KOPT-K1 (cell line): Measurements from ENCODE around the gene GRIA2.
"Not testable (repeated sequence)": the region's sequence is repeated elsewhere in the genome, so short reads cannot be mapped to it uniquely, and the experiment has no call there.

Source experiments
- H3K27ac ChIP-seq: fragments of 200-600 bp; sonication (generic); 2 replicates; pipeline ENCODE4 v1.5.1; 2016; ENCODE audit warnings: antibody characterized with exemption, mild to moderate bottlenecking, low read depth, low read length; ENCODE audit not compliant: poor library complexity, severe bottlenecking
- H3K36me3 ChIP-seq: fragments of 200-600 bp; sonication (generic); 2 replicates; pipeline ENCODE4 v1.5.1; 2017; ENCODE audit warnings: antibody characterized with exemption, mild to moderate bottlenecking, low read length, moderate library complexity; ENCODE audit not compliant: insufficient read depth
- H3K9me3 ChIP-seq: fragments of 200-600 bp; sonication (generic); 2 replicates; pipeline ENCODE4 v1.5.1; 2017; ENCODE audit warnings: antibody characterized with exemption, low read length, mild to moderate bottlenecking; ENCODE audit not compliant: insufficient read depth, poor library complexity, severe bottlenecking

GRIA2 gene

DNA sequence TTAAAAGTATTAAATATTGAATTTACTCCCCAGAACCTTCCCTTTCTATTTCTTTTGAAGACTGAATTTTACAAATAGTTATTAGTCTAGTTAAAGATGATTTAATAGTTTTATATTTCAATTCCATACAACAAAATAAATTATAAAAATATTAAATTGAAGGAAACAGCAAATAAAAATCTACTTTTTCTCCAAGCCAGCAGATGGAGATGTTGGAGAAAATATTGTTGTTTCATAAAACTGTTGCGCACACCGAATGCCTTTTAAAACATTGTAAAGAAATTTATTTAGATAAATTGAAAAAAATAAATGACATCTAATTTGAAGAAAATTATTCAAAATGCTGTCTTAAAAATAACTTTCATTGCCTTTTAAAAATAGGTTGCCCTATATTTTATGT lies 5.5 kb downstream of the GRIA2 start:
- Histone ChIP-seq H3K36me3 (no peaks in the 10 kb centered on the region), H3K27ac (no peak overlapping the region), H3K9me3 (no peaks in the 10 kb centered on the region)

DNA sequence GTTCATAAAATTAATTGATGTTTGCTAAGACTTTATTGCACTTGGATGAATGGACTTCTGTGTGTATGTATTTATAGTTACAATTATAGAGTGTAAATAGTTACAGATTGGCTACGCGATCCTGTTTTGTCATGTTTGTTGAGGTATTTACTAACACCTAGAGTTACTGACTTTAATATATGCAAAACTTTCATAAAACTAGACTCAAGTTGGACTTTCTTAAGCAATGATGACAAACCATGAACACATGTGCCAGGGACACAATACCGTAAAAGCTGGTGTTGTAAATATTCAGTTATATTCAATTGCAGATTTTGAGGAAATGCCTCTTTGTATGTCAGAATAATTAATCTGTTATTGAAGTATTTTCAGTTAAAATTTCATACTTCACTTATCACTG lies 6.1 kb downstream of the GRIA2 start:
- no peaks in the 10 kb centered on the region for H3K36me3 ChIP-seq
- no peaks in the 10 kb centered on the region for H3K9me3 ChIP-seq
- no peak overlapping the region for H3K27ac ChIP-seq

DNA sequence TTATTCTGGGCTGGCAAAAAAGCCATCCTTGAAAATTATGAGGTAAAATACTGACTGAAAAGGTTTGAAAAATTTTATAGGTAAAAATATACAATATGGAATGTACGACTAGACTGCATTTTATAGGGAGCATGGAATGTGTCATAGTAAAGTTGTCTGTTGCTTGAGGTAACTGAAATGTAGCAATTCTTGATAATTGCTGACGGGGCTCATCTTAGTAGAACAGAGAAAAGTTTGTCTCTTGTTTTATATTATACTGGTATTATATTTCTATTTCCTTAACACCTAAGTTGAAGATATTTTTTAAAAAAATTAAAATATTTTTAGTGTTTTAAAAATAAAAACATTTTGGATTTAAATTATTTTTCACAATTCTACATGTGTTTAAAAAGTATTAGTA lies 11.0 kb downstream of the GRIA2 start:
- Histone ChIP-seq H3K36me3 (no peaks in the 10 kb centered on the region), H3K27ac (no peak overlapping the region), H3K9me3 (no peaks in the 10 kb centered on the region)

DNA sequence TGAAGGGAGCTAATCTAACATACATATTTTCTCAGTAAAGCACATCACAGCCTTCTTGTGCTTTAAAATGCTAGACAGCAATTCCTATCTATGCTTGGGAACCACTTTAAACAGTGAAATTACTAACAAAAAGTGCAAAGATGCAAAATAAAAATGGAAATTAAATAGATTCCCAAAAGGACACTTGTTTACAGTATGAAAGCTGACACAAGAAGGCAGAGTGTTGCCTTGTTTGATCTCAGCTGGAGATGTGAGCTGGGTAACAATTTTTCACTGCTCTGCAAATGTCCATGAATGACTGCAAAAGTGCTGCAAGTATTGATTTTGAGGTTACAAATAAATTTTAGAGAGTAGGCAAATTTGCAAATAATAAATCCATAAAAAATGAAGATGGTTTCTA lies 22.3 kb downstream of the GRIA2 start:
- Histone ChIP-seq H3K27ac (no peak overlapping the region), H3K9me3 (no peaks in the 10 kb centered on the region), H3K36me3 (no peaks in the 10 kb centered on the region)

DNA sequence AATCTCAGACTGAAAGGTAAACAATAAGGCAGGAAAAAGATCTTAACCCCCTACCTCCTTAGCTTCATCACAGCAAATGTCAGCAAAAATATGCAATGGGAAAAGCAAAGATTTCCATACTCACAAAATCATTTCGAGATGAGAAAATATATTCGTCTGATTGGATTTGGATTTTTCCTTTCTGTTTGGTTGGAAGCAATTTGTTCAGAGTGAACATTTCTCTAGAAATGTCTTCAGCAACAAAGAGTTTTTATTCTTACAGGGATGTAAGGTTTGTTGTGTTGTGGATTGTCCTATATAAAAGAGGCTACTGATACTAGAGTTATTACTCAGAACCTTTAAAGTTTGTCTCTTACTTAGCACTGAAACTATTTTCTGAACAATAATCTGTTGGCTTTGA lies 23.8 kb downstream of the GRIA2 start:
- Histone ChIP-seq H3K36me3 (no peaks in the 10 kb centered on the region), H3K9me3 (no peaks in the 10 kb centered on the region), H3K27ac (no peak overlapping the region)

DNA sequence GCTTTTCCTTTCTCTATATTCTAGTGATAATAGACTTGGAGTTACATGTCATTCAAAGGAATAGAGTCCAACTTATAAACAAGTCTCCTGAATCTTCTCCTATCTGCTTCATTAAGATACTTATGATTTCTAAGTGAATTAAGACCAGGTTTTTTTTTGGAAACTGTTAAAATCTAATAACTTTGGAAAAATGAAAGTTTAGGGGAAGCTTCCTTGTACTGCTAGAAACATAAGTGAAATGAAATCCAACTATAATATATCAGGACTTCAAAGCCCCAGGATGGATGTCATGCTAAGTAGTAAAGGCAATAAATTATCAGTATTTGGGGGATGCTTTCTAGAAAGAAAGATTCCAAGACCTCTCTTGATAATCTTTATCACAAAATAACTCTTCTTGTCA lies 24.8 kb downstream of the GRIA2 start:
- no peaks in the 10 kb centered on the region for H3K9me3 ChIP-seq

DNA sequence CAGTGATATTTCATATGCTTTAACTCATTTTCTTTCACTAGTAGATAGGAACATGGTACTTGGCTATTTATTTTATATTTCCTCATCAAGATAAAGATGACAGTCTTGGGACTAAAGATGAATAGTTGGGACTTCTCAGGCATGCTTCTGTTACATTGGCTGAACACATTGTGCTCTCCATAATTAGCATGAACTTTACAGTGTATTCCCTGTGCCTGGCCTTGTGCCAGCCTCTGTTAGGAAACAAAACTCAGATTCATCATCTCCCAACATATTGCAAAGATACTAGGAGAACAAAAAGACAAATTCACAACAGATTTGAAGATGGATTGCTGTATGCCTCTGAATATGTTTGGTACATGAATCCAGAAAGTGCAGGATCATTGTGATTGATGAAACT lies 26.4 kb downstream of the GRIA2 start:
- Histone ChIP-seq H3K27ac (no peak overlapping the region), H3K9me3 (no peaks in the 10 kb centered on the region), H3K36me3 (no peaks in the 10 kb centered on the region)

More for the DNA sequence above, 24.8 kb downstream of the GRIA2 start:
- H3K27ac ChIP-seq = no peak overlapping the region
- H3K36me3 ChIP-seq = no peaks in the 10 kb centered on the region

DNA sequence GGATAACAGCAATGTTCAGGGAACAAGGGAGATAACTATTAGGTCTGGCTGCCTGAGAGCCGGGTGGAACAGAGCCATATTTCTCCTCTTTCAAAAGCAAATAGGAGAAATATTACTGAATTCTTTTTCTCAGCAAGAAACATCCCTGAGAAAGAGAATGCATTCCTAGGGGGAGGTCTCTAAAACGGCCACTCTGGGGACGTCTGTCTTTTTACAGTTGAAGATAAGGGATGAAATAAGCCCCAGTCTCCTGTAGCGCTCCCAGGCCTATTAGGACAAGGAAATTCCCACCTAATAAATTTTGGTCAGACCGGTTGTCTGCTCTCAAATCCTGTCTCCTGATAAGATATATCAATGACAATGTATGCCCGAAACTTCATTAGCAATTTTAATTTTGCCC lies 37.6 kb downstream of the GRIA2 start:
- not testable (repeated sequence) for H3K36me3 ChIP-seq, H3K9me3 ChIP-seq, H3K27ac ChIP-seq

DNA sequence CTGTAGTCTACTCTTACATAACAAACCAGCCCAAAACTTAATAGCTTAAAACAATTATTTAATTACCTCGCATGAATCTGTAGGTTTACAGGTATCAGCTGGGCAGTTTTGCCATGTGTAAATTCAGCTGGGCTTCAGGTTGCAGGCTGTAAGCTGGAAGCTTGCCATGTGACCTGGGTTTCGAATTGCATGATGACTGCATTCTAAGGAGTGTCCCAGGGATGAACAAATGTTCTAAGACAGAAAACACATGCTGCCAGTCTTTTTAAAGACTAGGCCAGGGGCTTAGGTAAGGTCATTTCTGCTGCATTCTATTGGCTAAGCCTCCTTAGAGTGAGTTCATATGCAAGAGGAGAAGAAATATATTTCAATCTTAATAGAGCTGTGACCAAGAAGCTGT lies 44.8 kb downstream of the GRIA2 start:
- H3K36me3 ChIP-seq = no peaks in the 10 kb centered on the region
- no peaks in the 10 kb centered on the region for H3K9me3 ChIP-seq
- no peak overlapping the region for H3K27ac ChIP-seq

DNA sequence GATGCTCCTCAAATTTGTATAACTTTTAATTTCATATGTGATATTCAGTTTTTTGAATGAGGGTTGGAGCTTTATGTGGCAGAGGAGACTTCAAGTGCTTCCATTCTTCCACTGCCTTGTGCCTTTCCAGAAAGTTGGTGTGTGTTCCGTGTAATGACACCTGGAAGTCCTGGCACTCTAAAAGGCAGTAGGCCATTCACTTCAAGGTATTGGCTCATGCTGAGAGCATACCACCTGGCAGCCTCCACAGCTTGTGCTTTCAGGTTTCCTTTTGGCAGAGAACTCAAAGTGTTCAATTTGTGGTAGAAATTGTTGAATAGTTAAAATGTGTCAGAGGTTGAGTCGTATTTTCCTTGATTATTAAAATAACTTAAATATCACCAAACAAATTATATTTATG lies 49.6 kb downstream of the GRIA2 start:
- Histone ChIP-seq H3K36me3 (no peaks in the 10 kb centered on the region), H3K9me3 (no peaks in the 10 kb centered on the region), H3K27ac (no peak overlapping the region)

DNA sequence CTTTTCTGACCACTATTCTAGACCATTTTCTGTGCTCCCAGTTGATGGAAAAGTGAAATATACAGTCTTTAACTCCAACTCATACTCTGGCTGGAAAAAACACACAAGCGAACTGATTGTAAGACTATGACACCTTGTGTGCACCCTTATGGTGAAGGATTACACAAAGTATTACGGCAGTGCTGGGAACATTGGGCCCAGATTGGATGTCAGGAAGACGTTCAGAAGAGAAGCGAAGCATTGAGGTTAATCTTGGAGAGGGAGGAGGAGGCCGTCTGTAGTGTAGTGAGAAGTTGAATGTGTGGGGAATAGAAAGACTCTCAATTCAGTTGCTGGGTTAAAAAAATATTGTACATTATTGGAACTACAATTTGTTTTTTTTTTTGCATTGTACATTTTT lies 50.0 kb downstream of the GRIA2 start:
- no peaks in the 10 kb centered on the region for H3K9me3 ChIP-seq
- H3K36me3 ChIP-seq = no peaks in the 10 kb centered on the region
- H3K27ac ChIP-seq = no peak overlapping the region

DNA sequence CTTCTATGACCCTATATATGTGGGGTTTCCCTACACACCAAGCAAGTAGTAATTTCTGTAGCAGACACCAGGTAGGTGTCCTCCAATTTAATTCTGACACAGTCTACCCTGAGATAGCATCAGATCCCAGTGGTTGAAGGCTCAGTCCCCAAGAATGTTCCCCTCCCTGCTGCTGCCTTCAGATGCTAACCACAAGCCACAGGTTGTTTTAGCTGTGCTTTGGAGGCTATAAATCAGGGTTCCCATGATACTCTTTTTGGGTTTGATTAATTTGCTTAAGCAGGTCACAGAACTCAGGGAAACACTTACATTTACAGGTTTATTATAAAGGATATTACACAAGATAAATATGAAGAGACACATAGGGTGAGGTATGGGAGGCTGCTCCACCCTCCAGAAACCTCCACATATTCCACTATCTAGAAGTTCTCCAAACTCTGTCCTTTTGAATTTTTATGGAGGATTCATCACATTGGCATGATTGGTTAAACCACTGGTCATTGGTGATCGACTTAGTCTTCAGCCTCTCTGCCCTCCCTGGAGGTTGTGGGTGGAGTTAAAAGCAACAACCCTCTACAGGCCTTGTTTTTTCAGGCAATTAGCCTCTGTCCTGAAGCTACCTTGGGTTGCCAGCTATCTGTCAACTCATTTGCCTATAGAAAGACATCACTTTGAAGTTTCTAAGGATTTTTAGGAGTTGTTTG lies 50.8 kb downstream of the GRIA2 start:
- H3K9me3 ChIP-seq = no peaks in the 10 kb centered on the region
- no peak overlapping the region for H3K27ac ChIP-seq
- H3K36me3 ChIP-seq = no peaks in the 10 kb centered on the region

DNA sequence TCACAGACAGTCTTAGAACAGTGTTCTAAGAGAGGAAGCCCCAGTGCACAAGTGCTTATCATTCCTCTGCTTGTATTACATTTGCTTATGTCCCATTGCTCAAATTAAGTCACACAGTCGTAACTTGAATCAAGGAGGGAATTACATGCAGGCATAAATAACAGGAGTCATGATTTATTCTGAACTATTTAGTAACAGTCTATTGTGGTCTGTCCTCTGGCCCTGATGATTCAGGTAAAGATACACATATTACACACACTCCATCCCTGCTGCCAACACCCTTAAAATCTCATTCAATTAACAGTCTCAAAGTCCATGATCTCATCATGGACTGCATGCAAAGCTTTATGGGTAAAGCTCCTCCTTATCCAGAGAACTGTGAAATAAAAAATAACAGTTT lies 60.1 kb downstream of the GRIA2 start:
- no peak overlapping the region for H3K27ac ChIP-seq
- no peaks in the 10 kb centered on the region for H3K36me3 ChIP-seq
- H3K9me3 ChIP-seq = no peaks in the 10 kb centered on the region

DNA sequence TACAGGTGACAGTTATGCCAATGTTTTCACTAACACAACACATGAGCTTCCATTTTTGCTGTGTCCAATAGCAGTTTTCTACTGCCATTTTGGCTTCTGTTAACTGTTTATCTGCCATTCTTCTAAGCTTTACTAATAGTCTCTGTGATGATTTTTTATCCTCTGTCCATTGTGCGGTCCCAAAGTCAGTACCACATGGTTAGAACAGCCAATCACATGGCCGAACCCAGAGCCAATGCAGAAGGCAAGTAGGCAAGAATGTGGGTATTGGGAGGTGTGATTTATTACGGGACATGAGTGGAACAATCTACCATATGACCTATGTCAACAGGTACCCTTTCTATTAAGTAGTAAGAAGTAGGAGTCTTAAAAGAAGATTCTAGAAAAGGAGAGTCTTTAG lies 61.5 kb downstream of the GRIA2 start:
- no peaks in the 10 kb centered on the region for H3K36me3 ChIP-seq
- H3K27ac ChIP-seq = no peak overlapping the region
- H3K9me3 ChIP-seq = no peaks in the 10 kb centered on the region

DNA sequence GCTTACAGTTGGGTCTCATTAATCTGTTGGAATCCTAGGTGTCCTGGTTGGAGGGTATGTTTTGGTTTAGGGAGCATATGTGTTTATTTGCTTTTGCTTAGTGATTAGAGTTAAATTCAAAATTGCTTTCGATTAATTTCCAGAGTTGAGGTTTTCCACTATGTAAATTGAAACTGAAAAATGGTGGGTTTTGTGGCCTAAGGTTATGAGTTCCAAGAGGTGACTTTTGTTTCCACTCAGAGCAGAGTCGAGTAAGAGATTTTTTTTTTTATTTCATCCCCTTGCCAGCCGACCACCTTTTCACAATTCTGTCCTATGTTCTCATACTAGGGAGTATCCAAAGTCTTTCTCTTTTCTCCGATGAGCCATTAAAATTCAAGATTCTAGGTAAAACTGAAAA lies 66.9 kb downstream of the GRIA2 start:
- H3K9me3 ChIP-seq = no peaks in the 10 kb centered on the region
- H3K27ac ChIP-seq = no peak overlapping the region
- no peaks in the 10 kb centered on the region for H3K36me3 ChIP-seq

DNA sequence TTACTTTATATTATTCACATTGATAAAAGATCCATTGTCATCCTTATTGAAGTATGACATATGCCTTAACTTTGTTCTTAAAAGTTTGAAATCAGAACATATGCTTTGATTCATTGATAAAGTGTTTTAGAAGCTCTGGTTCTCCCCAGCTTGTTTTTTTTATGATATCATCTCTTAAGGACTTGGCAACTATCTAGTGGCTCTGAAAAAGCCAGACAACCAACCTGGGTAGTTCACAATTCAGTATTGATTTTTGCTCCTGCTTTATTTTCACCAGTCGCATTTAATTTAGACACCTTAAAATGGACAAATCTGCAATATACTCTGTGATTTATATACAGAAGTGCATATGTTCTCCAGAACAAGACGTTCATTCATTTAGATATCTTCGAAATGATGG lies 70.1 kb downstream of the GRIA2 start:
- H3K36me3 ChIP-seq = no peaks in the 10 kb centered on the region
- no peak overlapping the region for H3K27ac ChIP-seq
- no peaks in the 10 kb centered on the region for H3K9me3 ChIP-seq
